Measurements from ENCODE around the gene RAC2. TPM values are rescaled to one million over a fixed set of nuclear protein-coding genes. Genes with fewer than 3 reads are reported as not detected.
A peak's percentile ranks its signal among the peaks of the same experiment; 100 is the strongest.

Gene RAC2
- total and polyA plus RNA-seq, 4 donors: 16.7 to 217 (median 55.2) TPM

GRCh38 chr22:37221424-37222333 lies 22.4 kb downstream of the RAC2 start:
- H3K9me3 ChIP-seq (ENCODE audit: control insufficient read depth in 4 of 4, insufficient read depth in 3 of 4, low read length in 3 of 4): peaks cover 0 to 5% (median 0%) of the 10 kb centered on the region in 4 donors
- TF ChIP-seq, protein P1, sequence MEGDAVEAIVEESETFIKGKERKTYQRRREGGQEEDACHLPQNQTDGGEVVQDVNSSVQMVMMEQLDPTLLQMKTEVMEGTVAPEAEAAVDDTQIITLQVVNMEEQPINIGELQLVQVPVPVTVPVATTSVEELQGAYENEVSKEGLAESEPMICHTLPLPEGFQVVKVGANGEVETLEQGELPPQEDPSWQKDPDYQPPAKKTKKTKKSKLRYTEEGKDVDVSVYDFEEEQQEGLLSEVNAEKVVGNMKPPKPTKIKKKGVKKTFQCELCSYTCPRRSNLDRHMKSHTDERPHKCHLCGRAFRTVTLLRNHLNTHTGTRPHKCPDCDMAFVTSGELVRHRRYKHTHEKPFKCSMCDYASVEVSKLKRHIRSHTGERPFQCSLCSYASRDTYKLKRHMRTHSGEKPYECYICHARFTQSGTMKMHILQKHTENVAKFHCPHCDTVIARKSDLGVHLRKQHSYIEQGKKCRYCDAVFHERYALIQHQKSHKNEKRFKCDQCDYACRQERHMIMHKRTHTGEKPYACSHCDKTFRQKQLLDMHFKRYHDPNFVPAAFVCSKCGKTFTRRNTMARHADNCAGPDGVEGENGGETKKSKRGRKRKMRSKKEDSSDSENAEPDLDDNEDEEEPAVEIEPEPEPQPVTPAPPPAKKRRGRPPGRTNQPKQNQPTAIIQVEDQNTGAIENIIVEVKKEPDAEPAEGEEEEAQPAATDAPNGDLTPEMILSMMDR (IDR thresholded peaks at IDR 0.05; ENCODE audit: control extremely low read depth, extremely low read depth): no peak
- peaks cover 0 to 1% (median 0%) of the 10 kb centered on the region in 4 donors for H3K36me3 ChIP-seq (ENCODE audit: control insufficient read depth in 4 of 4, insufficient read depth in 4 of 4, low read length in 4 of 4)
- peak overlapping the region in 1 of 2 donors; percentile 57 for H3K27ac ChIP-seq (ENCODE audit: low read depth in 1 of 2, low read length in 1 of 2)
- no peak overlapping the region for H3K4me3 ChIP-seq
- ATAC-seq (ENCODE audit: insufficient read depth, low FRiP score) (no peak), DNase-seq (no peak)
- H3K4me1 ChIP-seq (ENCODE audit: control insufficient read depth in 5 of 5, insufficient read depth in 5 of 5, low read length in 5 of 5): no peaks in the 10 kb centered on the region
- H3K27me3 ChIP-seq (ENCODE audit: control insufficient read depth in 3 of 3, insufficient read depth in 3 of 3, low read length in 2 of 3): no peaks in the 10 kb centered on the region
- WGBS, 2 donors: 92 to 94% methylated on average over 10 of the region's 10 CpGs
- no peak overlapping the region for H3K9ac ChIP-seq (ENCODE audit: insufficient read depth in 1 of 2, low read length in 2 of 2)

DNA sequence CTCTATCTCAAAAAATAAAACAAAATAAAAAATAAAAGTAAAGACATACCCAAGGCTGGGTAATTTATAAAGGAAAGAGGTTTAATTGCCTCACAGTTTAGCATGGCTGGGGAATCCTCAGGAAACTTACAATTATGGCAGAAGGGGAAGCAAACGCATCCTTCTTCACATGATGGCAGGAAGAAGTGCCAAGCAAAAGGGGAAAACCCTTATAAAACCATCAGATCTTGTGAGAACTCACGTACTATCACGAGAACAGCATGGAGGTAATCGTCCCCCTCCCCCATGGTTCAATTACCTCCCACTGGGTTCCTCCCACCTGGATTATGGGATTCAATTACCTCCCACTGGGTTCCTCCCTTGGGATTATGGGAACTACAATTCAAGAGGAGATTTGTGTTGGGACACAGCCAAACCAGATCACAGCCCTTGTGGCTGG lies 23.5 kb downstream of the RAC2 start:
- Histone ChIP-seq H3K4me3 (no peak overlapping the region), H3K27ac (ENCODE audit: low read depth in 1 of 2, low read length in 1 of 2) (no peak overlapping the region), H3K4me1 (ENCODE audit: control insufficient read depth in 5 of 5, insufficient read depth in 5 of 5, low read length in 5 of 5) (no peaks in the 10 kb centered on the region), H3K9ac (ENCODE audit: insufficient read depth in 1 of 2, low read length in 2 of 2) (no peak overlapping the region), H3K27me3 (ENCODE audit: control insufficient read depth in 3 of 3, insufficient read depth in 3 of 3, low read length in 2 of 3) (no peaks in the 10 kb centered on the region), H3K9me3 (ENCODE audit: control insufficient read depth in 4 of 4, insufficient read depth in 3 of 4, low read length in 3 of 4) (peaks cover 0 to 5% (median 0%) of the 10 kb centered on the region in 4 donors), H3K36me3 (ENCODE audit: control insufficient read depth in 4 of 4, insufficient read depth in 4 of 4, low read length in 4 of 4) (no peaks in the 10 kb centered on the region)
- TF ChIP-seq, protein P1 (IDR thresholded peaks at IDR 0.05; ENCODE audit: control extremely low read depth, extremely low read depth): no peak
- WGBS, 2 donors: 31 to 51% methylated on average over 4 of the region's 4 CpGs
- DNase-seq: no peak
- ATAC-seq (ENCODE audit: insufficient read depth, low FRiP score): no peak

DNA sequence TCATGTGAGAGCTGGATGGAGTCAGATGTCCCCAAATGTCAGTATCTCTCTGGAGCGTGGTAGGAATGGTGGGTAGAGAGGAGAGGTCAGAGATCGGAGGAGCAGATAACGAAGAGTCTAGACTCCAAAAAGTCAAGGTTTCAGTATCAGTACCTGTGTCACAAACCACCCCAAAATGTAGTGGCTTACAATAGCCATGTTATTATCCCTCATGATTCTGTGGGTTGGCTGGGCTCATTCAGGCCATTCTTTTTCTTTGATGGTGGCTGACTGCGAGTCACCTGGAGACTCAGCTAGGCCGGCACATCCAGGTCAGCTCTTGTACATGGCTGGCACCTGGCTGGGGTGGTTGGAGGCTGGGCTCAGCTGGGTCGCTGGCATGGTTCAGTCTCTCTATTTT lies 24.5 kb downstream of the RAC2 start:
- Histone ChIP-seq H3K9me3 (ENCODE audit: control insufficient read depth in 4 of 4, insufficient read depth in 3 of 4, low read length in 3 of 4) (peaks cover 0 to 5% (median 0%) of the 10 kb centered on the region in 4 donors), H3K4me1 (ENCODE audit: control insufficient read depth in 5 of 5, insufficient read depth in 5 of 5, low read length in 5 of 5) (no peaks in the 10 kb centered on the region), H3K4me3 (no peak overlapping the region), H3K36me3 (ENCODE audit: control insufficient read depth in 4 of 4, insufficient read depth in 4 of 4, low read length in 4 of 4) (no peaks in the 10 kb centered on the region), H3K27ac (ENCODE audit: low read depth in 1 of 2, low read length in 1 of 2) (no peak overlapping the region), H3K9ac (ENCODE audit: insufficient read depth in 1 of 2, low read length in 2 of 2) (no peak overlapping the region), H3K27me3 (ENCODE audit: control insufficient read depth in 3 of 3, insufficient read depth in 3 of 3, low read length in 2 of 3) (no peaks in the 10 kb centered on the region)
- TF ChIP-seq, protein P1 (IDR thresholded peaks at IDR 0.05; ENCODE audit: control extremely low read depth, extremely low read depth): no peak
- no peak for DNase-seq
- WGBS, 2 donors: 86 to 92% methylated on average over 6 of the region's 6 CpGs
- no peak for ATAC-seq (ENCODE audit: insufficient read depth, low FRiP score)

Measured in lung (tissue), 12 donors.